Measurements from ENCODE around the gene GLRX3.

GLRX3 gene

DNA sequence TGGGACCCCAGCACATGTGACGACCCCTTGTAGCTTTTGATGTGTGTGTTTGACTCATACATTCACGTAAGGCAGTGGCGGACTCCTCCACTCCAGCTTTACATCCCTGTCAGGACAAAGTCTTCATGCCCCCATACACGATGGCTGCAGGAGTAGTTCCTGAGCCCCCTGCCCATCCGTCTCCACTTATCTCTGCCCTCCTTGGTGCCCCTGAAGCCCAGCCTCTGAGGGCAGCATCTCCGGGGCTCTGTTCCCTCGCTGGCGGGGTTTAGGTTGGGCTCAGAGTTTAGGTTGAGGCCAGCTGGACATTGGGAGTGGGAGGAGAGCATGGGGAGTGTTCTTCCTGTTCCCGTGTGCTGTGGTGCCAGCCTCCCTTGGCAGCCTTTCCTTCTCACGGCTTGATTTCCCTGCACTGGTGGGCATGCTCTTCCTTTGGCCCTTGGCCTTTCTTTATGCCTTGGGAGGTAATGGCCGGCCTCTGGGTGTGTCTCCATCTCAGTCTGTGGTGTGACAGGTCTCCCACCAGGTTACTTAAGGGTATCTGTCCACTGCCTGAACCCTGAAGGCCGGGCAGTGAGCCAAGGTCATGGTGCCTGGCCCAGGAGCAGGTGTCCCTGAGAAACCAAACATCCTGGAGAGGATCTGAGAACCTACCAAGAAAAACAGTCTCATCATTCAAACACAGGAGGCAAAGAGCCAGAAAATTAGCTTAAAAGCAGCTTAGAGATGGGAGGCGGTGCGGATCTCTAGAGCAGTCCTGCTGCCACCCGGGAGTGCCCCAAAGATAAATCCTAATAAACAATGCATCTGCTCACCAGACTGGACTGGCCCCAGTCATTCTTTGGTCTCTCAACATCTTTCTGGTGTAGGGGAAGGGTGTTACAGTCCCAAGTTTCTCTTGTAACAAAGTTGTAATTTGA, 85.5 kb downstream of the GLRX3 start:
- no peaks in the 10 kb centered on the region for H3K4me1 ChIP-seq (ENCODE audit: control extremely low read depth in 1 of 4, control insufficient read depth in 4 of 4, insufficient read depth in 4 of 4, low read length in 3 of 4)
- H3K27ac ChIP-seq (ENCODE audit: insufficient read depth in 1 of 2, low read depth in 1 of 2, low read length in 2 of 2, poor library complexity in 1 of 2, severe bottlenecking in 2 of 2): no peak overlapping the region
- ChIA-PET CTCF (interaction anchor here (1.0 kb wide), 1 partner anchor 16 kb away, joined by 3 read pairs; no protein-coding TSS in a partner anchor), POLR2A (no interaction called here)
- no peak overlapping the region for H3K4me3 ChIP-seq (ENCODE audit: control insufficient read depth in 1 of 7, extremely low read depth in 1 of 7, insufficient read depth in 4 of 7, low read depth in 2 of 7, low read length in 6 of 7)
- peaks cover 0 to 2% (median 0%) of the 10 kb centered on the region in 5 experiments for H3K9me3 ChIP-seq (ENCODE audit: control extremely low read depth in 1 of 5, control insufficient read depth in 4 of 5, insufficient read depth in 2 of 5, low read depth in 1 of 5, low read length in 4 of 5)
- 89% methylated on average over 13 of the region's 15 CpGs for WGBS (ENCODE audit: insufficient coverage)
- peaks cover 0 to 8% (median 2%) of the 10 kb centered on the region in 5 experiments for H3K27me3 ChIP-seq (replicated peaks in 2 of 5; ENCODE audit: control insufficient read depth in 4 of 5, insufficient read depth in 5 of 5, low read length in 4 of 5)
- DNase-seq: no peak
- no peaks in the 10 kb centered on the region for H3K36me3 ChIP-seq (ENCODE audit: control insufficient read depth in 4 of 4, insufficient read depth in 4 of 4, low read length in 3 of 4)

DNA sequence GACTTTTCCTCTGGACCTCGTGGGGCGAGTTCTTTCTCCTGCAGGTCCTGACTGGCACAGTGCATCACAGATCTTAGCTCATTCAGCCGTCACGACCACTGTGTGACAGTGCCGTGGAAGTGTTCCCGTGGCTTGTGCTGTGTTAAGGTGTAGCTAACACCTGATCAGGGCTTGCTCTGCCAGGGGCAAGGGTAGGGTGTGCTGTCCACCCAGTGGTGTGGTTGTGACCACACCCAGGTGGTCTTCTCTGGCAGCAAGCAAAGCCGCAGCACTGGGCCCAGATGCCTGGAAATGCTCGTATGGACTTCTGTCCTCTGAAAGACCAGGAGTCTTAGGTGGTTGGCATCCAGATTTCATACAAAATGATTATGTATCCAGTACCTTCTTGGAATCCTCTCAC, 86.2 kb downstream of the GLRX3 start:
- 100% methylated on average over 2 of the region's 8 CpGs for WGBS (ENCODE audit: insufficient coverage)
- ChIA-PET CTCF (interaction anchor here (1.0 kb wide), 1 partner anchor 15 kb away, joined by 3 read pairs; no protein-coding TSS in a partner anchor), POLR2A (no interaction called here)
- H3K4me3 ChIP-seq (ENCODE audit: control insufficient read depth in 1 of 7, extremely low read depth in 1 of 7, insufficient read depth in 4 of 7, low read depth in 2 of 7, low read length in 6 of 7): no peak overlapping the region
- H3K36me3 ChIP-seq (ENCODE audit: control insufficient read depth in 4 of 4, insufficient read depth in 4 of 4, low read length in 3 of 4): no peaks in the 10 kb centered on the region
- no peak overlapping the region for H3K27ac ChIP-seq (ENCODE audit: insufficient read depth in 1 of 2, low read depth in 1 of 2, low read length in 2 of 2, poor library complexity in 1 of 2, severe bottlenecking in 2 of 2)
- peaks cover 0 to 8% (median 6%) of the 10 kb centered on the region in 5 experiments for H3K27me3 ChIP-seq (replicated peaks in 2 of 5; ENCODE audit: control insufficient read depth in 4 of 5, insufficient read depth in 5 of 5, low read length in 4 of 5)
- peaks cover 0 to 7% (median 1%) of the 10 kb centered on the region in 5 experiments for H3K9me3 ChIP-seq (ENCODE audit: control extremely low read depth in 1 of 5, control insufficient read depth in 4 of 5, insufficient read depth in 2 of 5, low read depth in 1 of 5, low read length in 4 of 5)
- H3K4me1 ChIP-seq (ENCODE audit: control extremely low read depth in 1 of 4, control insufficient read depth in 4 of 4, insufficient read depth in 4 of 4, low read length in 3 of 4): no peaks in the 10 kb centered on the region
- DNase-seq: no peak

DNA sequence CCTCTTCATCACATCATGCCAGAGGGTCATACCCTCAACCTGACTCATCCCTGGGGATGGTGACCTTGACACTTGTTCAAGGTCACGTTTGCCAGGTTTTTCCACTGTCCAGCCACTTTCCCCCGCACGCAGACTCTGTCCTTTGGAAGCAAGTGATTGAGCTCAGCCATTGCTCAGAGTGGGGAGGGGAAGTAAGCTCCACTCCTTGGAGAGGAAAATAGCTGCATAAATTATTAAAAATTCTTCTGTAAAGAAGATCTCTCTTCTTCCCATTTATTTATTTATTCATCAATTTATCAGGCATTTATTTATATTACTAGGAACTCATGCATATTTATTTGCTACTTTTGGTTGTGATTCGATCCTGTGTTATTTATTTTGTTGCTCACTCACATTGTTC, 88.0 kb downstream of the GLRX3 start:
- no peaks in the 10 kb centered on the region for H3K36me3 ChIP-seq (ENCODE audit: control insufficient read depth in 4 of 4, insufficient read depth in 4 of 4, low read length in 3 of 4)
- H3K27me3 ChIP-seq (replicated peaks in 2 of 5; ENCODE audit: control insufficient read depth in 4 of 5, insufficient read depth in 5 of 5, low read length in 4 of 5): peaks cover 0 to 8% (median 7%) of the 10 kb centered on the region in 5 experiments
- WGBS (ENCODE audit: insufficient coverage): 74% methylated on average over 3 of the region's 4 CpGs
- ChIA-PET CTCF (no interaction called here), POLR2A (no interaction called here)
- peaks cover 0 to 16% (median 5%) of the 10 kb centered on the region in 5 experiments for H3K9me3 ChIP-seq (ENCODE audit: control extremely low read depth in 1 of 5, control insufficient read depth in 4 of 5, insufficient read depth in 2 of 5, low read depth in 1 of 5, low read length in 4 of 5)
- no peaks in the 10 kb centered on the region for H3K4me1 ChIP-seq (ENCODE audit: control extremely low read depth in 1 of 4, control insufficient read depth in 4 of 4, insufficient read depth in 4 of 4, low read length in 3 of 4)
- DNase-seq: no peak
- H3K27ac ChIP-seq (ENCODE audit: insufficient read depth in 1 of 2, low read depth in 1 of 2, low read length in 2 of 2, poor library complexity in 1 of 2, severe bottlenecking in 2 of 2): no peak overlapping the region
- H3K4me3 ChIP-seq (ENCODE audit: control insufficient read depth in 1 of 7, extremely low read depth in 1 of 7, insufficient read depth in 4 of 7, low read depth in 2 of 7, low read length in 6 of 7): no peak overlapping the region

DNA sequence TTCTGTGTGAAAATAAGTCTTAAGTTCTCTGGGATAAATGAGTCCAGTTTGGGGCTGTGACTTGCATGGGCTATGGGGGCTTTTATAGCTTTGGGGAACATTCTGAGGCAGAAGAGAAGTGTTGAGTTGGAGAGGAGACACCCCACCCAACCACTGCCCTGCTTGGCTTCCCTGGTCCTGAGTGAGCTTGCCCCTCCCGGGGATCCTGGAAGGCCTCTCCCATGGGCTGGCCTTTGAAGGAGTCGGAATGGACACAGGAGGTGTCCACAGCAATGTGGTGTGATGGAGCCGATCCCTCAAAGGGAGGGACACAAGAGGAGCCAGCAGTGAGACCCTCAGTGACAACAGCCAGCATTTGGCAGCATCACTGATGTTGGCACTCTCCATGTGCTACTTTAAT, 89.8 kb downstream of the GLRX3 start:
- no peak for DNase-seq
- ChIA-PET POLR2A (no interaction called here), CTCF (no interaction called here)
- Histone ChIP-seq H3K27me3 (replicated peaks in 2 of 5; ENCODE audit: control insufficient read depth in 4 of 5, insufficient read depth in 5 of 5, low read length in 4 of 5) (peaks cover 0 to 11% (median 7%) of the 10 kb centered on the region in 5 experiments), H3K4me1 (ENCODE audit: control extremely low read depth in 1 of 4, control insufficient read depth in 4 of 4, insufficient read depth in 4 of 4, low read length in 3 of 4) (no peaks in the 10 kb centered on the region), H3K9me3 (ENCODE audit: control extremely low read depth in 1 of 5, control insufficient read depth in 4 of 5, insufficient read depth in 2 of 5, low read depth in 1 of 5, low read length in 4 of 5) (peaks cover 0 to 17% (median 5%) of the 10 kb centered on the region in 5 experiments), H3K27ac (ENCODE audit: insufficient read depth in 1 of 2, low read depth in 1 of 2, low read length in 2 of 2, poor library complexity in 1 of 2, severe bottlenecking in 2 of 2) (no peak overlapping the region), H3K36me3 (ENCODE audit: control insufficient read depth in 4 of 4, insufficient read depth in 4 of 4, low read length in 3 of 4) (no peaks in the 10 kb centered on the region), H3K4me3 (ENCODE audit: control insufficient read depth in 1 of 7, extremely low read depth in 1 of 7, insufficient read depth in 4 of 7, low read depth in 2 of 7, low read length in 6 of 7) (no peak overlapping the region)
- WGBS (ENCODE audit: insufficient coverage): 100% methylated on average over 2 of the region's 3 CpGs

DNA sequence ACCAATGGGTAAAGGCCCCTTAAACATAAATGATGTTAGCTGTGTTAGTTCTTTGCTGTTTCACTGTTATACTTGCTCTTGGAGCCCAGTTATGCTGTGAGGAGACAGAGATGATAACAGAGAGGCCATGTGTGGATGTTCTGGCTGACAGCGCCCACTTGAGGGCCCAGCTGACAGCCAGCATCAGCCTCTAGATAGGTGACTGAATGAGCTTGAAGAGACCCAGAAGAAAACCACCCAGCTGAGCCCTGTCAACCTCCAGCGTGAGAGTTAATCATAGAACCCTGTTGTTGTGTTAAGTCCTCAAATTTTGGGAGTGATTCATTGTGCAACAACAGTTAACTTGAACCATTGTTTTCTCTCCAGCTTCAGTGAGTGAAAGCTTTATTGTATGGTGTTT, 91.7 kb downstream of the GLRX3 start:
- Histone ChIP-seq H3K36me3 (ENCODE audit: control insufficient read depth in 4 of 4, insufficient read depth in 4 of 4, low read length in 3 of 4) (no peaks in the 10 kb centered on the region), H3K4me3 (ENCODE audit: control insufficient read depth in 1 of 7, extremely low read depth in 1 of 7, insufficient read depth in 4 of 7, low read depth in 2 of 7, low read length in 6 of 7) (no peak overlapping the region), H3K27me3 (replicated peaks in 2 of 5; ENCODE audit: control insufficient read depth in 4 of 5, insufficient read depth in 5 of 5, low read length in 4 of 5) (peaks cover 0 to 18% (median 7%) of the 10 kb centered on the region in 5 experiments), H3K4me1 (ENCODE audit: control extremely low read depth in 1 of 4, control insufficient read depth in 4 of 4, insufficient read depth in 4 of 4, low read length in 3 of 4) (no peaks in the 10 kb centered on the region), H3K9me3 (ENCODE audit: control extremely low read depth in 1 of 5, control insufficient read depth in 4 of 5, insufficient read depth in 2 of 5, low read depth in 1 of 5, low read length in 4 of 5) (peaks cover 0 to 17% (median 5%) of the 10 kb centered on the region in 5 experiments), H3K27ac (ENCODE audit: insufficient read depth in 1 of 2, low read depth in 1 of 2, low read length in 2 of 2, poor library complexity in 1 of 2, severe bottlenecking in 2 of 2) (no peak overlapping the region)
- CTCF ChIA-PET: no interaction called here
- DNase-seq: no peak
- POLR2A ChIA-PET: no interaction called here
- 88% methylated on average over 2 of the region's 2 CpGs for WGBS (ENCODE audit: insufficient coverage)

Data from common myeloid progenitor, CD34-positive (primary cell).